HG03025 (cell line): ENCODE measurements around the gene UBXN11.

ENCODE experiments used
- ATAC-seq: cut with Tn5 transposase; IDR thresholded peaks from one replicate; pipeline ENCODE4 v1.9.1; 2021; ENCODE audit warnings: mild to moderate bottlenecking, moderate library complexity; ENCODE audit not compliant: unreplicated experiment, low FRiP score

The UBXN11 gene

GRCh38 chr1:26276432-26276838, 30.0 kb downstream of the UBXN11 start:
- no peak for ATAC-seq

GRCh38 chr1:26275580-26276431, 30.6 kb downstream of the UBXN11 start:
- ATAC-seq: no peak

- ATAC-seq: no peak
Measured at GRCh38 chr1:26274801-26275425, 31.5 kb downstream of the UBXN11 start.

- no peak for ATAC-seq
Measured at GRCh38 chr1:26269198-26269550, 37.3 kb downstream of the UBXN11 start.

GRCh38 chr1:26268290-26269197, 37.9 kb downstream of the UBXN11 start:
- ATAC-seq: no peak

- ATAC-seq: no peak
Measured at GRCh38 chr1:26265405-26265804, 41.0 kb downstream of the UBXN11 start.

- no peak for ATAC-seq
Measured at GRCh38 chr1:26263212-26263611, 43.2 kb downstream of the UBXN11 start.

- ATAC-seq: no peak
Measured at GRCh38 chr1:26259578-26259977, 46.9 kb downstream of the UBXN11 start.

- no peak for ATAC-seq
Measured at GRCh38 chr1:26259005-26259404, 47.4 kb downstream of the UBXN11 start.

GRCh38 chr1:26257222-26257621, 49.2 kb downstream of the UBXN11 start:
- no peak for ATAC-seq

- no peak for ATAC-seq
Measured at GRCh38 chr1:26254404-26254803, 52.0 kb downstream of the UBXN11 start.

- no peak for ATAC-seq
Measured at GRCh38 chr1:26252718-26253117, 53.7 kb downstream of the UBXN11 start.

- no peak for ATAC-seq
Measured at GRCh38 chr1:26239936-26240335, 66.5 kb downstream of the UBXN11 start.

GRCh38 chr1:26237230-26237966, 69.0 kb downstream of the UBXN11 start:
- ATAC-seq: no peak

GRCh38 chr1:26234644-26235370, 71.6 kb downstream of the UBXN11 start:
- ATAC-seq: peak; percentile 2

GRCh38 chr1:26233903-26234643, 72.4 kb downstream of the UBXN11 start, which contains the start of gene CEP85:
TSS of gene CEP85 (plus strand) at chr1:26234200. CDS start at chr1:26239784, 5,584 bp downstream.
- peak; percentile 85 for ATAC-seq
